KBM-7 (cell line): ENCODE measurements around the gene USP3.
"Not testable (repeated sequence)": the region's sequence is repeated elsewhere in the genome, so short reads cannot be mapped to it uniquely, and the experiment has no call there.

Experiments
- DNase-seq: peaks from one replicate; pipeline ENCODE4 v3.0.0-alpha.2; 2015
- in situ Hi-C: fragments of 300-500 bp; cut with MboI; formaldehyde crosslinking; loops from 2 replicates; pipeline ENCODE4 v1.14.3; 2020; ENCODE audit warnings: low sequenced_read_pairs, low pct_unique_long_range_greater_than_20kb, mixed read lengths

Gene USP3

DNA sequence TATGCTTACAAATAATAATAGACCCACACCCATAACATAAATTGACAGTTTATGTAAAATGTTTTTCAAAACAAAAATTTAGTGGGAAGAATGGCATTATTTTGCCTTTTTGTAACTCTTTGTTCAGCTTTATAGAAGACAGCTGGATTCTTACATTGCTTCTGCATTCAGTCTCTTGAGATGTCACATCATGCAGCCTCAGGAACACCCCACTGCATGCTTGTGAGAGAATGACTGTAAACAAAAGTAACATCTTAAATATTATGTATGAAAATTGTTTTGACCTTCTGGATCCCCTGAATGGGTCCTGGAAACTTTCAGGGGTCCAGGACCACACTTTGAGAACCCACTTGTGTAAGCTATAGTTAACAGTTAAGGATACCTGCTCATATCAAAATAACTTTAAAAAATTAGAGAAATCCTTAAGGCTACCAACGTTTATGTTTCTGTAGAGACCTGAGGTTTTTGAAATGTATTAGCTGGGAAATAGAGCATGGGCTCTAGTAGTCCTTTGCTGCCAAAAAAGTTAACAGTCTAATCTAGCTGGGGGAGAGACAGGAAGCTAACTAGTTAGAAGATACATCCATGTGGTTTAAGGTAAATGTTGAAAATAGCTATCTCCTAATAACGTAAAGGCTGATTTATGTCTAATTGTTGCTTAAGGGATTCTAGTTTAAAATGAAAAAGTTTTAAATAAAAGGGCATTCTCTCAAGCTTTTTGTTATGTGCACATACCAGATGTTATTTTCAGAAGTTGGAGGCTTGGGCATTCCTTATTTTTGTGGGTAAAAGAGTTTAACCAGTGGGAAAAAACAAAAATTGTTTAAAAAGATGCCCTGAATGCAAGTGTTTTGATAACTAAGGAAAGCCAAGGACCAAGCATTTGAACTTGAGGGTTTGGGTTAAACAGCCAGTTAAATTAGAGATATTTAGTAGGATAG, 3.8 kb downstream of the USP3 start:
- no peak for DNase-seq
- in situ Hi-C loops, result no loop called here

DNA sequence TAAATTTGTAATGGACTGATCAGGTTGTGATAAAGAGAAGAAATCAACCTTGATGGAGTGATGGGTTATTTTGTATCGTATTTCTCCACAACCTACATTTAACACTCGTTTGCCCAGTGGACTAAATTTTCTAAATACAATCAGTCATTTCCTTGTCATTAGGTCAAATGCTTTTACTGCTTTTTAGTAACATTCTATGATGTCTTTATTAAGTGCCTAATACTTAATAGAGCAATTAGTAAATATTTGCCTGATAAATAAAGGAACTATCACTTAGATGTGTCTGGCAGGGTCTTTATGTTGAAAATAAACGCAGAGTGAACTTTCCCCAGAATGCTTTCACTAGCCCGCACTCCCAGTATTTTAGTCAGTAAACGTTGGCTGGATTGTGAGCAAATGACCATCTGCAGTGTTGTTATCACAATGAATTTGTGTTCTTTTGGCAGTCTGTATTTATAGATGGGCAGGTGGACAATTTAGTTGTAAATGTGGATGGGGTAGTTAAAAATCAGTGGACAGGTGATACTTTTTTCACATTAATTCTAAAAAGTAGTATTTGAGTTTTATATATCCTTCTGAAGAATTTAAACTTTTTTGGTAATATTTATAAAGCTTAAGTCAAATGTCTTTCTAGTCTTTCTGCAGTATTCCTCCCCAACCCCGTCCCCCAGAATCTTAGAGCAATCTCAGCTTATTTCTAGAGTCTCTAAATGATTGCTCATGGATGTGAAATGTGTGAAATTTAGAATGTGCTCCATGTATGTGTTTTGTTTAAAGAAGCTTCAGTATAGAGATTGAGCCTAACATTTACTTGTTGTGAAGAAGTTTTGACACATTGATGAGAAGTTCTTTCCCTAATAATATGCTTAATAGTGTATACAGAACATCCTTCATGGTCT, 4.9 kb downstream of the USP3 start:
- in situ Hi-C loops, result no loop called here
- DNase-seq, result no peak

DNA sequence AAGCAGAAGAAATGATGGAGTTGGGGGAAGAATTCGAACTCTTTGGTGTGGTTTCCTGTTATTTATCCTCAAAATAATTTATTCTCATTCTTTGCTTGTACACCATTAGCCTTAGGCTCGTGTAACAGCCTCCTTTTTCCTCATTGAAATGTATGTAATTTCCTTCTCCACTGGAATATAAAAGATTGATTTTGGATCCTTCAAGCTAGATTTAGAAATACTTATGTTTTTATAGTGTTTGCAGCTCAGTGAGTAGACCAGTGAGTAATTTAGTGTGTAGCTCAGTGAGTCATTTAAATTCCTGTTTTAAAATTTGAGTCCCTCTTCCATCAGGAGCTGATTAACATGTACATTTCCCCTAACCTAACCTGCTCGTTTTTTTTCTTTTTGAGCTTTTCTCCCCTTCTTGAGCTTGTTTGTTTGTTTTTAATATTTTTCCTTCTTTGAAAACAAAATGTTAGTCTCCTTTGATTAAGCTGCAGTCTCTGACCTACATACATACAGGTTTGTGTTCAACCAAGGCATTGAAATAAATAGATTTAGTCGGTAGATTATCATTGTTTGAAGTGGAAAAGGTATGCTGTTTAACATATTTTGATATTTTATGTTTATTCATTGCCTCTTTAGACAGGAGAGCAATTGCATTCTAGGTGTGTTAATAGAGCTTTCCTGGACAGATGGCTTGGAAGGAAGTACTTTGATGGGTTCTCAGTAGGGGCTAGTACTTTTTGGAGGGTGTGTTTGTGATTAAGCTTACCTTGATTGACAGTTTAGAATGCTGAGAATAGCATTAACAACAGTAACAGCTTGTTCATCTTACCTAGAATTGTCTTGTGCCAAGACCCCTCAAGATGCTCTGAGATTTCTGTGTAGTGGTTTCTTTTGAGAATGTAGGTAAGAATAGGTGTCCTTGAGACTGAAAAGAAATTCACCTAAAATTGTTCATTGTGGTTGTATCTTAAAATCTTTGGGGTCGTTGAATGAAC, 5.9 kb downstream of the USP3 start:
- in situ Hi-C loops, result no loop called here

DNA sequence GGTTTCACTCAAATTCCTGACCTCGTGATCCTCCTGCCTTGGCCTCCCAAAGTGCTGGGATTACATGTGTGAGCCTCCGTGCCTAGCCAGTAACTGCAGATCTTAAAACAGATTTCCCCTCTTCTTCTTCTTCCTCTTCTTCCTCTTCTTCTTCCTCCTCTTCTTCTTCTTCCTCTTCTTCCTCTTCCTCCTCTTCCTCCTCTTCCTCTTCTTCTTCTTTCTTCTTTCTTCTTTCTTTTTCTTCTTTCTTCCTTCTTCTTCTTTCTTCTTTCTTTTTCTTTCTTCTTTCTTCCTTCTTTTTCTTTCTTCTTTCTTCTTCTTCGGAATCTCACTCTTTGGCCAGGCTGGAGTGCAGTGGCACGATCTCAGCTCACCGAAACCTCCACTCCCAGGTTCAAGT, 7.8 kb downstream of the USP3 start:
- in situ Hi-C loops, result no loop called here
- no peak for DNase-seq

More for the DNA sequence above, 5.9 kb downstream of the USP3 start:
- DNase-seq, result no peak

GRCh38 chr15:63513271-63513670, 8.9 kb downstream of the USP3 start:
- in situ Hi-C loops, result no loop called here
- no peak for DNase-seq

DNA sequence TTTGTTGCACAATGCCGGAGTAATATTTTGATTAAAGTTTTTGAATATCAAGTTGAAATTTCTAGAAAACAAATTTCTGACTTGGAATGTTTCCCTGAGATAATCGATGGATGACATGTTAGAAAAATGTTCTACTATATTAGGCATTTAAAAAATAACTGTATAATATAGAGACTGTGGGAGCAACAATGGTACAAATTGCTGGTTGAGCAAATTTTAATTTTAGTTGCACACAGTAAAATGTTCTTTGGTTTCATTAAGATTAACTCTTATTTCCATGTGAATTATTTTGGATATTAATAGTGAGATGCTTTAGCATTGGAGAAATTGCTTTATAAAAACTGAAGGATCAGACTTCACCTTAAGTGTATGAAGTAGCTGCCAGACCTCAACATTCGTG, 9.3 kb downstream of the USP3 start:
- no peak for DNase-seq
- in situ Hi-C loops, result no loop called here

DNA sequence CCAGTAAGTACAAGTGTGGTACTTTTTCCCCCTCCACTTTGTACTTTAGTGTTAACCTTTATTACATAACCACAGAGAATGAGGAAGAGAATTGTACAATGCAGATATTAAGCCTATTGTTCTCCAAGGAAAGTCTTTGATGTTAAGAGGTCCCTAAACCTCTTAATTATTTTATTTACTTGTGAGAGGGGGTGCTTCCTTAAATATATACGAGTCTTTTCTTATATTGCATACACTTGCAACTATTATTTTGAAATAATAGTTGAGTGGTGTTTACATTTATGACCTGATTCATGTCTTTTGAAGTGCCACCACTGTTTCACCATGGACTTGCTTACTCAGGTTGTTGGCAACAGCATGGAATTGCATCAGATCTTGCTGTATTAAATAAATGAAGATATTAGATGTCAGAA, 10.1 kb downstream of the USP3 start:
- in situ Hi-C loops, result no loop called here
- DNase-seq, result peak; percentile 65

- in situ Hi-C loops, result no loop called here
- no peak for DNase-seq
Observed at GRCh38 chr15:63517202-63517601, 12.8 kb downstream of the USP3 start.

GRCh38 chr15:63517628-63518027, 13.2 kb downstream of the USP3 start:
- no peak for DNase-seq
- in situ Hi-C loops, result no loop called here

- no peak for DNase-seq
- in situ Hi-C loops, result no loop called here
Observed at GRCh38 chr15:63519041-63519440, 14.6 kb downstream of the USP3 start.

DNA sequence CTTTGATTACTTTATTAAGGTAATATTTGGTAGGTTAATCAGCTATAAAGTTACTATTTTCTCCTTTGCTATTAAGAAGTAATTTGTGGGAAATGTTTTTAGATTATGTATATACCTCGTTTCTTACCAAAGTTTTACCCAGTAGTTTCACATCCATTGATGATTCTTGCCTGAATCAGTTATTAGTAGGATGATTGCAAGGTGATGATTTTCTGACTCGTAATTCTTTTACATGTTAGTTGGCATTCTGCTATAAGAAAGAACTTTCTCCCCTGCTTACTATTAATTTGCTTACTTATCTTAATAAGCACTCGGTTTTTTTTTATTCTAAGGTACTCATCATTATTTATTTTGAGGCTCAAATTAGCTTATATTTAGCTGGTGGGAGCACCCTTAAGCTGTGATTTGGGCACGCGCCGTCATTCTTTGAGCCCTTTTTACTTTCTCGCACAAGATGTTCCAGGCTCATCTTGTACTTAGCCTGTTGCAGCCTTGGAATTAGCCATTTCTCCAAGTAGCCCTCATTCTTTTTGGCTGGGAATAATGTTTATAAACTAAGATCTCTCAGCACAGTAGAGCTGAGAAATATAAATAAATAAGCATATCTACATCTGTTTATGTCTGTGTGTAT, 15.3 kb downstream of the USP3 start:
- no peak for DNase-seq
- in situ Hi-C loops, result no loop called here

DNA sequence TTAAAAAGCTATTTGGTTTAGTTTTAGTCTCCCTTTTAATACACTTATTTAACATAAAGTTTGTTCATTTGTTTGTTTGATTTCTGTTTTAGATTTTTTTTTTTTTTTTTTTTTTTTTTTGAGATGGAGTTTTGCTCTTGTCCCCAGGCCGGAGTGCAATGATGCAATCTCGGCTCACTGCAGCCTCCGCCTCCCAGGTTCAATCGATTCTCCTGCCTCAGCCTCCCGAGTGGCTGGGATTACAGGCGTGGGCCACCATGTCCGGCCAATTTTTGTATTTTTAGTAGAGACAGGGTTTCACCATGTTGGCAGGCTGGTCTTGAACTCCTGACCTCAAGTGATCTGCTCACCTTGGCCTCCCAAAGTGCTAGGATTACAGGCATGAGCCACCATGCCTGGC, 16.1 kb downstream of the USP3 start:
- in situ Hi-C loops, DNase-seq: not testable (repeated sequence)

- DNase-seq, result no peak
- in situ Hi-C loops, result no loop called here
Observed at GRCh38 chr15:63522225-63522578, 17.8 kb downstream of the USP3 start.

GRCh38 chr15:63523306-63523990, 19.1 kb downstream of the USP3 start:
- DNase-seq, result no peak
- in situ Hi-C loops, result no loop called here

GRCh38 chr15:63524316-63525015, 20.1 kb downstream of the USP3 start:
- in situ Hi-C loops, result no loop called here
- DNase-seq, result no peak

GRCh38 chr15:63526401-63526800, 22.0 kb downstream of the USP3 start:
- in situ Hi-C loops, result no loop called here
- no peak for DNase-seq

DNA sequence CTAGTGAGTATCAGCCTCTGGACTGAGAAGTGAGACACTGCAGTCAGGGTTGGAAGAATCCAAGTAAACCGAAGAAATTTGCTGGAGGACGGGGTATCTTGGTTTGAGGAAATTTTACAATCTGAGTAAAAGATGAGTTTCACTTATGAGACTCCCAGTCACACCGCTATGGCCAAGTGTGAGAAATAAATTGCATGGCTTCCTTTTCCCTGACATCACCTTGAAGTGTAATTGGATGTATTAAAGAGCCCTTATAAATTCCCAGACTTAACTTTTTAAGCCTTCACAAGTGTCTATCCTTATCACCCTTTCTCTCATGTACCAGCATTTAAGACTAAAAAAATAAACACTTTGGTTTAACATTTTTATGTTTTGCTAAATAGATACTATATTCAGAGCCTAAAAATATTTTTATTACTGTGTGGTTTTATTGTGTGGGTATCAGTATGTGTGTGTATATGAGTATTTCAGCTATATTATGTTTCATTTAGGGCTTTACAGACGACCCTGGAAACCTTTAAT, 23.8 kb downstream of the USP3 start:
- no peak for DNase-seq
- in situ Hi-C loops, result no loop called here
